ENCODE measurements around the gene IFRD2.
"Not testable (repeated sequence)": the region's sequence is repeated elsewhere in the genome, so short reads cannot be mapped to it uniquely, and the experiment has no call there.

IFRD2 gene

GRCh38 chr3:50272538-50272910 is 19.7 kb downstream of the IFRD2 start:
- H3K27me3 ChIP-seq (ENCODE audit: control insufficient read depth, insufficient read depth, low read length) = peaks cover 12% of the 10 kb centered on the region; the same call in 1 of the 2 replicates
- WGBS (ENCODE audit: insufficient coverage, insufficient read length) = no CpG with 5 or more reads among the region's 10 CpGs
- H3K27ac ChIP-seq (ENCODE audit: low read length) = not testable (repeated sequence)

GRCh38 chr3:50271314-50271936 is 20.8 kb downstream of the IFRD2 start:
- H3K9me3 ChIP-seq (ENCODE audit: control insufficient read depth, insufficient read depth, low read length) = no peaks in the 10 kb centered on the region
- H3K27me3 ChIP-seq (ENCODE audit: control insufficient read depth, insufficient read depth, low read length) = peaks cover 12% of the 10 kb centered on the region; the same call in 1 of the 2 replicates
- no peaks in the 10 kb centered on the region for H3K36me3 ChIP-seq (ENCODE audit: control insufficient read depth, insufficient read depth, low read length)
- no CpG with 5 or more reads among the region's 10 CpGs for WGBS (ENCODE audit: insufficient coverage, insufficient read length)
- DNase-seq (ENCODE audit: low read depth, low spot score) = no peak
- H3K4me3 ChIP-seq (ENCODE audit: low read length) = no peak overlapping the region
- peaks cover 26% of the 10 kb centered on the region for H3K4me1 ChIP-seq (ENCODE audit: control insufficient read depth, insufficient read depth, low read length)
- H3K27ac ChIP-seq (ENCODE audit: low read length) = no peak overlapping the region

More at GRCh38 chr3:50272538-50272910, 19.7 kb downstream of the IFRD2 start:
- not testable (repeated sequence) for H3K9me3 ChIP-seq (ENCODE audit: control insufficient read depth, insufficient read depth, low read length); DNase-seq (ENCODE audit: low read depth, low spot score); H3K36me3 ChIP-seq (ENCODE audit: control insufficient read depth, insufficient read depth, low read length); H3K4me3 ChIP-seq (ENCODE audit: low read length)
- peaks cover 26% of the 10 kb centered on the region for H3K4me1 ChIP-seq (ENCODE audit: control insufficient read depth, insufficient read depth, low read length)

GRCh38 chr3:50270422-50271224 is 21.6 kb downstream of the IFRD2 start:
- H3K4me3 ChIP-seq (ENCODE audit: low read length) = no peak overlapping the region

GRCh38 chr3:50269977-50270413 is 22.2 kb downstream of the IFRD2 start:
- no peaks in the 10 kb centered on the region for H3K36me3 ChIP-seq (ENCODE audit: control insufficient read depth, insufficient read depth, low read length)
- peaks cover 25% of the 10 kb centered on the region for H3K4me1 ChIP-seq (ENCODE audit: control insufficient read depth, insufficient read depth, low read length)
- H3K27me3 ChIP-seq (ENCODE audit: control insufficient read depth, insufficient read depth, low read length) = peaks cover 11% of the 10 kb centered on the region; the same call in 1 of the 2 replicates
- no peaks in the 10 kb centered on the region for H3K9me3 ChIP-seq (ENCODE audit: control insufficient read depth, insufficient read depth, low read length)
- no CpG with 5 or more reads among the region's 8 CpGs for WGBS (ENCODE audit: insufficient coverage, insufficient read length)
- no peak for DNase-seq (ENCODE audit: low read depth, low spot score)
- H3K4me3 ChIP-seq (ENCODE audit: low read length) = no peak overlapping the region
- no peak overlapping the region for H3K27ac ChIP-seq (ENCODE audit: low read length)

More at GRCh38 chr3:50270422-50271224, 21.6 kb downstream of the IFRD2 start:
- no peaks in the 10 kb centered on the region for H3K36me3 ChIP-seq (ENCODE audit: control insufficient read depth, insufficient read depth, low read length)
- no peaks in the 10 kb centered on the region for H3K9me3 ChIP-seq (ENCODE audit: control insufficient read depth, insufficient read depth, low read length)
- H3K4me1 ChIP-seq (ENCODE audit: control insufficient read depth, insufficient read depth, low read length) = peaks cover 25% of the 10 kb centered on the region
- H3K27ac ChIP-seq (ENCODE audit: low read length) = no peak overlapping the region
- no CpG with 5 or more reads among the region's 19 CpGs for WGBS (ENCODE audit: insufficient coverage, insufficient read length)
- DNase-seq (ENCODE audit: low read depth, low spot score) = no peak
- H3K27me3 ChIP-seq (ENCODE audit: control insufficient read depth, insufficient read depth, low read length) = peaks cover 12% of the 10 kb centered on the region; the same call in 1 of the 2 replicates

GRCh38 chr3:50269460-50269859 is 22.8 kb downstream of the IFRD2 start:
- H3K4me1 ChIP-seq (ENCODE audit: control insufficient read depth, insufficient read depth, low read length) = peaks cover 22% of the 10 kb centered on the region

GRCh38 chr3:50268703-50269451 is 23.4 kb downstream of the IFRD2 start, which contains the start of gene SEMA3B:
Gene SEMA3B, plus strand, starts transcription at chr3:50269147. Its CDS starts 94 bp downstream, at chr3:50269241.
- DNase-seq (ENCODE audit: low read depth, low spot score) = no peak
- Histone ChIP-seq H3K27ac (ENCODE audit: low read length) (no peak within 1 kb of the TSS), H3K9me3 (ENCODE audit: control insufficient read depth, insufficient read depth, low read length) (no peaks in the 10 kb centered on the region), H3K27me3 (ENCODE audit: control insufficient read depth, insufficient read depth, low read length) (peaks cover 3% of the 10 kb centered on the region; the same call in 1 of the 2 replicates), H3K4me1 (ENCODE audit: control insufficient read depth, insufficient read depth, low read length) (peaks cover 25% of the 10 kb centered on the region), H3K4me3 (ENCODE audit: low read length) (no peak within 1 kb of the TSS), H3K36me3 (ENCODE audit: control insufficient read depth, insufficient read depth, low read length) (no peaks in the 10 kb centered on the region)
- WGBS (ENCODE audit: insufficient coverage, insufficient read length) = no CpG with 5 or more reads among the region's 21 CpGs

More at GRCh38 chr3:50269460-50269859, 22.8 kb downstream of the IFRD2 start:
- DNase-seq (ENCODE audit: low read depth, low spot score) = no peak
- H3K4me3 ChIP-seq (ENCODE audit: low read length) = no peak overlapping the region
- no CpG with 5 or more reads among the region's 4 CpGs for WGBS (ENCODE audit: insufficient coverage, insufficient read length)
- no peak overlapping the region for H3K27ac ChIP-seq (ENCODE audit: low read length)
- H3K9me3 ChIP-seq (ENCODE audit: control insufficient read depth, insufficient read depth, low read length) = no peaks in the 10 kb centered on the region
- peaks cover 7% of the 10 kb centered on the region; the same call in 1 of the 2 replicates for H3K27me3 ChIP-seq (ENCODE audit: control insufficient read depth, insufficient read depth, low read length)
- no peaks in the 10 kb centered on the region for H3K36me3 ChIP-seq (ENCODE audit: control insufficient read depth, insufficient read depth, low read length)

GRCh38 chr3:50268276-50268675 is 24.0 kb downstream of the IFRD2 start:
- Histone ChIP-seq H3K4me3 (ENCODE audit: low read length) (no peak overlapping the region), H3K9me3 (ENCODE audit: control insufficient read depth, insufficient read depth, low read length) (no peaks in the 10 kb centered on the region), H3K36me3 (ENCODE audit: control insufficient read depth, insufficient read depth, low read length) (no peaks in the 10 kb centered on the region), H3K27me3 (ENCODE audit: control insufficient read depth, insufficient read depth, low read length) (peaks cover 1% of the 10 kb centered on the region; the same call in 1 of the 2 replicates), H3K27ac (ENCODE audit: low read length) (no peak overlapping the region), H3K4me1 (ENCODE audit: control insufficient read depth, insufficient read depth, low read length) (peaks cover 25% of the 10 kb centered on the region)
- WGBS (ENCODE audit: insufficient coverage, insufficient read length) = no CpG with 5 or more reads among the region's 3 CpGs
- DNase-seq (ENCODE audit: low read depth, low spot score) = no peak

GRCh38 chr3:50267280-50267913 is 24.8 kb downstream of the IFRD2 start:
- H3K36me3 ChIP-seq (ENCODE audit: control insufficient read depth, insufficient read depth, low read length) = no peaks in the 10 kb centered on the region
- H3K9me3 ChIP-seq (ENCODE audit: control insufficient read depth, insufficient read depth, low read length) = no peaks in the 10 kb centered on the region
- H3K4me1 ChIP-seq (ENCODE audit: control insufficient read depth, insufficient read depth, low read length) = peaks cover 25% of the 10 kb centered on the region
- no peaks in the 10 kb centered on the region for H3K27me3 ChIP-seq (ENCODE audit: control insufficient read depth, insufficient read depth, low read length)
- no peak for DNase-seq (ENCODE audit: low read depth, low spot score)
- H3K4me3 ChIP-seq (ENCODE audit: low read length) = no peak overlapping the region
- WGBS (ENCODE audit: insufficient coverage, insufficient read length) = no CpG with 5 or more reads among the region's 22 CpGs
- H3K27ac ChIP-seq (ENCODE audit: low read length) = no peak overlapping the region

- DNase-seq (ENCODE audit: low read depth, low spot score) = no peak
- peaks cover 25% of the 10 kb centered on the region for H3K4me1 ChIP-seq (ENCODE audit: control insufficient read depth, insufficient read depth, low read length)
- no peak overlapping the region for H3K4me3 ChIP-seq (ENCODE audit: low read length)
- H3K9me3 ChIP-seq (ENCODE audit: control insufficient read depth, insufficient read depth, low read length) = no peaks in the 10 kb centered on the region
- no peak overlapping the region for H3K27ac ChIP-seq (ENCODE audit: low read length)
- H3K27me3 ChIP-seq (ENCODE audit: control insufficient read depth, insufficient read depth, low read length) = no peaks in the 10 kb centered on the region
- no peaks in the 10 kb centered on the region for H3K36me3 ChIP-seq (ENCODE audit: control insufficient read depth, insufficient read depth, low read length)
- no CpG with 5 or more reads among the region's 7 CpGs for WGBS (ENCODE audit: insufficient coverage, insufficient read length)
These were observed 25.4 kb downstream of the IFRD2 start for GRCh38 chr3:50266836-50267235.

- no peak overlapping the region for H3K27ac ChIP-seq (ENCODE audit: low read length)
- H3K9me3 ChIP-seq (ENCODE audit: control insufficient read depth, insufficient read depth, low read length) = no peaks in the 10 kb centered on the region
- H3K27me3 ChIP-seq (ENCODE audit: control insufficient read depth, insufficient read depth, low read length) = no peaks in the 10 kb centered on the region
- no peaks in the 10 kb centered on the region for H3K36me3 ChIP-seq (ENCODE audit: control insufficient read depth, insufficient read depth, low read length)
- no peak overlapping the region for H3K4me3 ChIP-seq (ENCODE audit: low read length)
- no CpG with 5 or more reads among the region's 6 CpGs for WGBS (ENCODE audit: insufficient coverage, insufficient read length)
- H3K4me1 ChIP-seq (ENCODE audit: control insufficient read depth, insufficient read depth, low read length) = peaks cover 25% of the 10 kb centered on the region
- no peak for DNase-seq (ENCODE audit: low read depth, low spot score)
These were observed 26.2 kb downstream of the IFRD2 start for GRCh38 chr3:50266017-50266416.
